ENCODE results near the gene FAM72D.
"Not testable (repeated sequence)": the region's sequence is repeated elsewhere in the genome, so short reads cannot be mapped to it uniquely, and the experiment has no call there.

FAM72D gene

GRCh38 chr1:145082483-145083255, 13.1 kb upstream of the FAM72D start:
- not testable (repeated sequence) for DNase-seq (ENCODE audit: low read depth in 1 of 2, low spot score in 1 of 2)

DNA sequence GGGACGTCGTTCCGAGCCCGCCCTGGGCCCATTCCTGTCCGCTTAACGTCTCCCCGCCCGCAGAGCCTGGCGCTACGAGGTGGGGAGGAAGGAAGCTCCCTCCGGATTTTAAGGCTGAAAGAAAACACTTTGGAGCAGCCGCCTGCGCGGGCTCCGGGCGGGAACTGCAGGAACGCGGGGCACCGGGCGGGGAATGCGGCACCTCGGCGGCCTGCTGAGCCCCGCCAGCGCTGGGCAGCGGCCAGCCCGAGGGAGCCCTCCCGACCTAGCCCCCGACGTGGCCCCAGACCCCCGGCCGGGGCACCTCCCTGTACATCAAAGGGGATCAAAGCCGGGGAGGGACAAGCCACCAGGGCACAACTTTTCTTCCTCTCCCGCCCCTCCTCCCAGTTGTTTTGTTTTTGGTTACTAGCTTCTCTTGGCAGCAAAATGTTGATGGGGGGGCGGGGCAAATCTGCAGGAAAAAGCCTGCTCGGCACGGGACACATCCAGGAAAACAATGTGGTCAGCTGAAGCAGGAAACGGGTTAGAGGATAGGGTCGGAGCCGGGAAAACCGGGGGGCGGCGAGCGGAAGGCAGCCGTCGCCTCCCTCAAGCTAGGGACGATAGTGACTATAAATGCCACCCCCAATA, 2.1 kb upstream of the FAM72D start:
- not testable (repeated sequence) for DNase-seq (ENCODE audit: low read depth in 1 of 2, low spot score in 1 of 2)

DNA sequence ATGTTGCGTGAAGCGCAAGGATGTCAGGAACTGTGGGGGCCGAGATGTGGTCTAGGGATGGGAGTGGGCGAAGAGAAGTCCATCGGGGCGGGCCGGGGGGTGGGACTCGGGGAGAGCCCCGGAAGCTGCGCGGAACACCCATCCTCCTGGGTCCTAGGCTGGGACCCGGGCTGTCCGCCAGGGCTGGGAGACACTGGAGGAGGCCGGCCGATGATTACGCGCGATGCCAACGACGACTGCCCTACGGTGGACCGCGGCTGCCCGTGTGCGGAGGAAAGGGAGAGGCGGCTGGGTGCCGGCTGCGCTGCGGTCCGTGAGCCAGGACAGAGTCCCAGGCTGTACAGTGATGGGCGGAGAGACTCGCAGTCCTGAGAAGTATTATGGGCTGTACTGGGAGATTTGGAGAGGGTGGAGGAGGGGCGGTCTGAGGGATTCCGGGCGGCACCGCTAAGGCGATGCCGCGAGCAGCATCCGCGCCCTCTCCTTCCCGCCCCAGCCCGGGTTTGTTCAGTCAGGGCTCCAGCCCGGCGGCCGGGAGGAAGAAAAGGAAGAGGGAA, 1.0 kb upstream of the FAM72D start:
- not testable (repeated sequence) for DNase-seq (ENCODE audit: low read depth in 1 of 2, low spot score in 1 of 2)

- DNase-seq (ENCODE audit: low read depth in 1 of 2, low spot score in 1 of 2): not testable (repeated sequence)
These were observed 6.0 kb downstream of the FAM72D start for GRCh38 chr1:145101725-145102124.

DNA sequence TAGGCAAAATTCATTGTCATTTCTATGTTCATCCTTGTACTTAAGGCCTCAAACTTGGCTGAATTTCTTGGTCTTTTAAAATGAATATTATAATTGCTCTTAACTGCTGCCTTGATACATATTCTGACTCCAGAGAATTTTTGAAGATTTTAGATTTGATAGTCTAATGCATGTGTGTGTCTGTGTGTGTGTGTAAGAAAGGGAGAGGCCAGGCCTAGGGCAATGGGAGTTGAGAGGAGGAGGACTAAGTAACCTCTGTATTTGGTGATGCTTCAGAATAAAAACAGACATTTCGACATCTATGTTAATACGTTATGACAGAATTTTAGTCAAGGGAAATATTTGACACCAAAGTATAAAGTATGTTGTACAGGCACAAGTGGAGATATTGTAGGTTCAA, 7.5 kb downstream of the FAM72D start:
- not testable (repeated sequence) for DNase-seq (ENCODE audit: low read depth in 1 of 2, low spot score in 1 of 2)

DNA sequence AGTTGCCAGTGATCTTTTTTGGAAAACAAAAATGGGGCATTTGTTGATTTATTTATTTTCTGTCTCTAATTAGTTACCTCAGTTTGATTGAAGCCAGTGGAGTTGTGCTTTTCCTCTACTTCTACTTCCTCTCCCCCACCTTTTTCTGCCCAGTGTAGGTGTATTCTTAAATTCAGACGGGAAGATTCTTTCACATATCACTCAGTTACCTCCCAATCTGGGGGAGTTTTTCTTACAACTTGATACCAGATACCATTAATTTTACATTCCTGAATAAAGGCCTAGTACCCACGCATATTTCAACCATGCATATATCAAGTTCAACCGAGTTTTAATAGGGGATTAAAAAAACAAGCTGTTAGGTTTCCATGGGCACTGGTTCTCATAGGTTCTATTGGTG, 15.9 kb downstream of the FAM72D start:
- DNase-seq (ENCODE audit: low read depth in 1 of 2, low spot score in 1 of 2): not testable (repeated sequence)

DNA sequence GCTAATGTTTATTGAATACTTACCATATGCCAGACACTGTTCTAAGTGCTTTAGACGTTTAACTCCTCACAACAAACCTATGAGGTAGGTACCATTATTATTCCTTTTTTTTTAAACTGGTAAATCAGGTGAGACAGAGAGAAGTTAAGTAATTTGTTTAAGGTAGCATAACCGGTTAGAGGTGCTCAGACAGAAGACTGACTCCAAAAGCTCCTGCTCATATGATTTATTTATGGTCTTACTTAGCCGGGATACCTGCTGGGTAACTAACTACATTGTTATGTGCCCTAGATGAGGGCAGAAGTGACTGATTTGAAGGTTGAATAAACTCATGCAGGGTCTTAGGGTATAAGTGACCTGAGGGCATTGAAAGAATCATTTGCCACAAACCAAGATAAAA, 16.9 kb downstream of the FAM72D start:
- not testable (repeated sequence) for DNase-seq (ENCODE audit: low read depth in 1 of 2, low spot score in 1 of 2)

- not testable (repeated sequence) for DNase-seq (ENCODE audit: low read depth in 1 of 2, low spot score in 1 of 2)
These were observed 18.8 kb downstream of the FAM72D start for GRCh38 chr1:145114560-145115057.

DNA sequence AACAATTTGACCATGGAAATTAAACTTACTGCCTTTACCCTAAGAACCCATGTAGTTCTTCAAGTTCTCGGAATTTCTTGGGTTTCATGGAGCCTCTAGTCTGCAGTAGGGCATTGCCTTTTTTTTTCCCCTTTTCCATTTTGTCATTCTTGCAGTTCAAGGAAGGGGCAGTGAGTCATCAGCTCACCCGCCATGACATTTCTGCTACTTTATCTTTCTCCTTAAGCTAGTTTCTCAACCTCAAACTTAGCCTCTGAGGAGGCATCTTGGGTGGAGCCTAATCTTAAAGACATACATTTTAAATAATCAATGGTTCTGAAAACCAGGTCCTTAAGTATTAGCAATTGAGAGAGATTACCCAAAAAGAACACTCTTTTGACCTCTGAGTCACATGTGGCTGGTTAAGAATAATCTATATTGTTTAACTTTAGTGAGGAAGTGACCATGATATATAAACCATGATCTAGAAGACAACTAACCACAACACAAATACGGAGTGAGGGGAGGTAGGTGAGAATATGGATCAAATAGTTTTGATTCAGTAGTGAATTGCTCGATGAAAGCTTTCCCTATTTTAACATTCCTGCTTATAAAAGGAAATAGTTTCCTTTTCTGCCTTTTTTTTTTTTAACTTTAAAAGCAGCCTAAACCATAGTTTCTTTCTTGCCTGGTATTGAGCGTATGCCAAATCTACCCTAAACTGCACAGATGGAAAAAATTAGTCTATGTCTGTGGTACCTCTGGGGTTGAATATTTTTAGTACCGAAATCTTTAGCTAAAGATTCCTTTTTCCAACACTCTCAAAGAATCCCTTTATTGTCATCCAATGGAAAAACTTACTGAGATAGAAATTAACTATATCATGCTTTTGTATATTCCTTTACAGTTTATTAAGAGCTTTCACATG, 20.1 kb downstream of the FAM72D start:
- DNase-seq (ENCODE audit: low read depth in 1 of 2, low spot score in 1 of 2): not testable (repeated sequence)

DNA sequence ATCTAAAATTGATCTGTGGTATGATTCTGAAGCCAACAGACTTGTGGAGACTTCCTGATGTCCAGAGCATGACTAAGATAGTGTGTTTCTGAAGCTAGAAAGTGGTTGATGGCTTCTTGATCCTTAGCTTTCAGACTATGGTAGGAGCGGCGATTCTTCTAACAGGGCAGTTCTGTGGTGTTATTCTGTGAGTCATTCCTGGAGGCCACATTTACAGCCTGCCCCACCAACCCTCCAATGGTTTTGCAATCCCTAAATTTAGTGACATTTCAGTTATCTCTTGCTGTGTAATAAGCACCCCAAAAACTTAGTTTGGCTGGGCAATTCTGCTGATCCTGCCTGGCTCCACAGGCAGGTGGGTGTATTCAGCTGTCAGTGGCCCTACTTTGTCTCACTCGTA, 24.1 kb downstream of the FAM72D start:
- not testable (repeated sequence) for DNase-seq (ENCODE audit: low read depth in 1 of 2, low spot score in 1 of 2)

- DNase-seq (ENCODE audit: low read depth in 1 of 2, low spot score in 1 of 2): not testable (repeated sequence)
These were observed 26.7 kb downstream of the FAM72D start for GRCh38 chr1:145122344-145123061.

GRCh38 chr1:145123062-145123395, 27.3 kb downstream of the FAM72D start:
- DNase-seq (ENCODE audit: low read depth in 1 of 2, low spot score in 1 of 2): not testable (repeated sequence)

DNA sequence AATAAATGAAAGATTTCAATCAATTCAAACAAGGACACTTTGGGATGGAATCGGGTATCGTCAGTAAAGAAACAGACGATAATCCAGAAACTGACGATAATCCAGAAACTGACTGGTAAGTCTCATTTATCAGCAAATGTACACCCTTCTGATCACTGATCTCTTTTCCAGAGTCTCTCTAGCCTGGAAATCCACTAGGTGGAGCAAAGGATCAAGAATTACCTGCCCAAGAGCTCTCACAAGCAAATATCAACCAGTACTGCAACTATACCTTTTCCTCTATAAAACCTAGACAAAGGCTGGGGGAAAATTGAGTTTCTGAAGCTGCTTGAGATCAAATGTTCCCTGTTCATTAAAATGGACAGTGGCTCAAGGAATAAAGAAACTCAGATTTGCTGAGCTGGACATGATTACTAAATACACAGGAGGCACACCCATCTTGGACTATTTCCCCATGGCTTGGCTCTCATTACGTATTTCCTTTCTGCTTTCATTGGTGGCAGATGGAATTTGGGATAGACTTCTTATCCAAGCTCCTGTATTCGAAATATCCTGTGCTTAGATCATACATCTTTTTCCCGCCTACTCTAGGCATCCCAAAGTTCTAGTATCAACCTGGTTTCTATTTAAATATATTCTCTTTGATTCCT, 28.3 kb downstream of the FAM72D start:
- DNase-seq (ENCODE audit: low read depth in 1 of 2, low spot score in 1 of 2): not testable (repeated sequence)

DNA sequence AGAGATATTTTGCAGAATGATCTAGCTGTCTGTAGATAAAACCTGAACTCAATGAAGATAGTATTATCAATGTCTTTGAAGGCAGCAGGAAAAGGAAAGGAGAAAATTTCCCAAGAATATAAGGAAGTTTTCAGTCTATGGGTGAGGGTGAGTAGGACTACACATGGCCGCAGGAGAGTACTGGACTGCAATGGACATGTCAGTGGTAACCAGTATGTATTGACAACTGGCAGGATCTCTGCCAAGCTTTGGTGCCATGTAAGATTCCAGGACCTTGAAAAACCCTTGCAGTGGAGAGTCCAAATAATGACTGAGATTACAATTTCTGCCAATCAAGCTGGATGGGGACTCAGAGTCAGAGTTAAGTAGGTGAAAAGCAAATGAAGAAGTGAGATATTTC, 29.3 kb downstream of the FAM72D start:
- not testable (repeated sequence) for DNase-seq (ENCODE audit: low read depth in 1 of 2, low spot score in 1 of 2)

- not testable (repeated sequence) for DNase-seq (ENCODE audit: low read depth in 1 of 2, low spot score in 1 of 2)
These were observed 31.4 kb downstream of the FAM72D start for GRCh38 chr1:145127144-145127543.

- not testable (repeated sequence) for DNase-seq (ENCODE audit: low read depth in 1 of 2, low spot score in 1 of 2)
These were observed 33.1 kb downstream of the FAM72D start for GRCh38 chr1:145128697-145129469.

DNA sequence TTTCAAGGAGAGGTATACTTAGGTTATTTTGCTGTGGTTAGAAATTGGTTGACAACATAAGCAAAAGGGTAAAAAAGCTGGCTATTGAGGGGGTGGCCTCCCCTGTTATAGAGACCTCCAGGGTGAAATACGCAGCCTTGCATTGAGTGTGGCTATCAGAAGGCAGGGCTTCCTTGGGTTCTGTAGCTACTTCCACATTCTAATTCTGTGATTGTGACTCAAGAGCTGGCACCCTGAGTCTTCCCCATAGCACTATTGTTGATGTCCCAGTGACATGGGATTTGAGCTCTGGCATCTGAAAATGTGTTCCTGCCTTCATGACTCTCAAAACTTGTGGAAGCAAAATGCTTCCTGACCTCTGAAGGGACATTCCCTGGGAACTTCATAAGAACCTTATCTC, 38.7 kb downstream of the FAM72D start:
- not testable (repeated sequence) for DNase-seq (ENCODE audit: low read depth in 1 of 2, low spot score in 1 of 2)

DNA sequence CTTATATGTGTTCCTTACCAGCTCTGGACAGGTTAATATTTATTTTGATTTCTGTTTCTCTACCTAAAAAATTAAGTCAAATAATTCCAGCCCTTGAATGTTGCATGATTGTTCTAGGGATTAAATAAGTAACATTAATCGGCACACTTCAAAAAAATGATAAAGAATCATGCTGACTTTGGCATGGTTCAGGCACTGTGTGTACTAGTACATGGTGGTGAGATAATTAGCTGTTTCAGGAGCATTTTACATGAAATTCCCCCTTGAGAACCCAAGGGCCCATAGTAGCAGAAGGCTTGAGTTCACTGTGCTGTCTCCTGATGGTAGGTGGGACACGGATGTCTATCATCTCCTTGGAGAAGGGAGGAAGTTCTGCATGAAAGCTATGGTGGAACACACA, 44.8 kb downstream of the FAM72D start:
- not testable (repeated sequence) for DNase-seq (ENCODE audit: low read depth in 1 of 2, low spot score in 1 of 2)

- not testable (repeated sequence) for DNase-seq (ENCODE audit: low read depth in 1 of 2, low spot score in 1 of 2)
These were observed 48.6 kb downstream of the FAM72D start for GRCh38 chr1:145144264-145144913.
